GM21447 (cell line): ENCODE results near the gene COPS6.
"Not testable (repeated sequence)": the region's sequence is repeated elsewhere in the genome, so short reads cannot be mapped to it uniquely, and the experiment has no call there.

Experiments used
- ATAC-seq: cut with Tn5 transposase; IDR thresholded peaks from one replicate; pipeline ENCODE4 v1.9.1; 2021; ENCODE audit not compliant: unreplicated experiment

The COPS6 gene

GRCh38 chr7:100126239-100126930 lies 37.6 kb downstream of the COPS6 start:
- ATAC-seq, result no peak

DNA sequence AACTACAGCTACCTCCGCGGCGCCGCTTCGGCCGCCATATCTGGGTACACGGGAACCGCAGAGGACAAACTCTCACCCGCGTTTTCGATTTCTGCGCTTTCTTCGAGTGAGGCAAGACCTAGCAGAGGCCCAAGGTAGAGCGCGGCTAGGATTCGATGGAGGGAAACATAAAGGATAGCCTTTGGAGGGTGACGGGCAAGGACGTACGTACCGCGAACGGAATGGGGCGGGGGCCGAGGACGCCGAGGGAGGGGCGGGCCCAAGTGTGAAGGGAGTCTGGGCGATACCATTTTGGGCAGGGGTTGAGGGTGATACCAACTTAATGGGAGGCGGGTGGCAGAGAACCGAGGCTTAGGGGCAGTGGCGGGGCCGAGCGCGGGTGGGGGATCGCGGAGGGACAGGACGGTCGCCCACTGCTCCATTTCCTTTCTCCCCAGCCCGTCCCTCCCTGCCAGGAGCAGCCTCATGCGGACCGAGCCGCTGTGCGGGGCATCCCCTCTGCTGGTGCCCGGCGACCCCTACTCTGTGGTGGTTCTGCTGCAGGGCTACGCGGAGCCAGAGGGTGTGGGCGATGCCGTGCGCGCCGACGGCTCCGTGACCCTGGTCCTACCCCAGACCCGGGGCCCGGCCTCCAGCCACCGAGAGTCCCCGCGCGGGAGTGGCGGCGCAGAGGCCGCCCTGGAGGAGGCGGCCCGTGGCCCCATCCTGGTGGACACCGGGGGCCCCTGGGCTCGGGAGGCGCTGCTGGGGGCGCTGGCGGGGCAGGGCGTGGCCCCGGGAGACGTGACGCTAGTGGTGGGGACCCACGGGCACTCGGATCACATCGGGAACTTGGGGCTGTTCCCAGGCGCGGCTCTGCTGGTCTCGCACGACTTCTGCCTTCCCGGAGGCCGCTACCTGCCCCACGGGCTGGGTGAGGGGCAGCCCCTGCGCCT lies 38.4 kb downstream of the COPS6 start, which contains the start of gene MBLAC1:
Gene MBLAC1 (plus strand): TSS at position 37 of the 935 bp plus-strand sequence. CDS start 429 bp downstream, at position 466.
- ATAC-seq, result peak; percentile 68

- ATAC-seq, result no peak
Measured at GRCh38 chr7:100127866-100128636, 39.3 kb downstream of the COPS6 start.

DNA sequence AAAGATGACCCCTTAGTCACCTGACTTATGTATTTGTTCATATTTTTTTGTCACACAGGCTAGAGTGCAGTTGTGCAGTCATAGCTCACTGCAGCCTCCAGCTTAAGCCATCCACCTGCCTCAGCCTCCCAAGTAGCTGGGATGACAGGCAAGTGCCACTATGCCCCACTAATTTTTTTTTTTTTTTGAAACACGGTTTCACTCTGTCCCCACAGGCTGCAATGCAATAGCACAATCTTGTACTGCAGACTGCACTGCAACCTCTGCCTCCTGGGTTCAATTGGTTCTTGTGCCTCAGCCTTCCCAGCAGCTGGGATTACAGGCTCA lies 39.8 kb downstream of the COPS6 start:
- no peak for ATAC-seq

DNA sequence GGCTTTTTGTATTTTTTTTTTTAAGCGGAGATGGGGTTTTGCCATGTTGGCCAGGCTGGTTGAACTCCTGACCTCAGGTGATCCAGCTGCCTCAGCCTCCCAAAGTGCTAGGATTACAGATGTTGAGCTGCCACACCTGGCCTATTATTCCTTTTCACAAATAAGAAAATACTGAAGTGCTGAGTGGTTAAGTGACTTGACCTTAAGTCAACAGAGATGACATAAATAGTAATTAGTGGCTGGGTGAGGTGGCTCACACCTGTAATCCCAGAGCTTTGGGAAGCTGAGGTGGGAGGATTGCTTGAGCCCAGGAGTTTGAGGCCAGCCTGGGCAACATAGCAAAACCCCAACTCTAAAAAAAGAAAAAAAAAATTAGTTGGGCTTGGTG lies 41.4 kb downstream of the COPS6 start:
- not testable (repeated sequence) for ATAC-seq

DNA sequence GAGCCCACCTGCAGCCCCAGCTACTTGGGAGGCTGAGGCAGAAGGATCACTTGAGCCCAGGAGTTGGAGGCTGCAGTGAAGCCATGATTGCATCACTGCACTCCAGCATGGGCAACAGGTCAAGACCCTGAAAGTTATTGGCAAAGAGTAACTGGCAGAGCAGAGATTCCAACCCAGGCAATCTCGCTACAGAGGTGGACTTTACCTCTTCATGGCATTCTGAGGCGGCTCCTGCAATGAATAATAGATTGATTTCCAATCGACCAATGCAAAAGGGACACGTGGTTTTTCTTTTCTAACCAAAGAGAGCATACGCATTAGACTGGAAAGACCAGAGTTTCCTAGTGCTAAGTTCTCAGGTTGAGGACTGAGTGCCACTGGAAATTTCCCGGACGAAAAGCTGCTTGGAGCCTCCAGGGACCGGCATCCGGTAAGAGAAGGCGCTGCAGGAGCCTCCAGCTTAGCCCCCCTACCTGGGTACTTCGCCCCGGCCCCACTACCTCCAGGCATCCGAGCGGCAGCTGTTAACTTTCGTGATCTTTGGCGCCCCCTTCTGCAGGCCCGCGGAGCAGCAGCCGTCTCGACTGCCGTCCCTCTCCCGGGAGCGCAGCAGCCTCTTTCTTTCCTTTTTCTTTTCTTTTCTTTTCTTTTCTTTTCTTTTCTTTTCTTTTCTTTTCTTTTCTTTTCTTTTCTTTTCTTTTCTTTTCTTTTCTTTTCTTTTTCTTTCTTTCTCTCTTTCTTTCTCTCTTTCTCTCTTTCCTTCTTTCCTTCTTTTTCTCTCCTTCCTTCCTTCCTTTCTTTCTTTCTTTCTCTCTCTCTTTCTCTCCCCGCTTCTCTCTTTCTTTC lies 42.1 kb downstream of the COPS6 start:
- ATAC-seq, result no peak

DNA sequence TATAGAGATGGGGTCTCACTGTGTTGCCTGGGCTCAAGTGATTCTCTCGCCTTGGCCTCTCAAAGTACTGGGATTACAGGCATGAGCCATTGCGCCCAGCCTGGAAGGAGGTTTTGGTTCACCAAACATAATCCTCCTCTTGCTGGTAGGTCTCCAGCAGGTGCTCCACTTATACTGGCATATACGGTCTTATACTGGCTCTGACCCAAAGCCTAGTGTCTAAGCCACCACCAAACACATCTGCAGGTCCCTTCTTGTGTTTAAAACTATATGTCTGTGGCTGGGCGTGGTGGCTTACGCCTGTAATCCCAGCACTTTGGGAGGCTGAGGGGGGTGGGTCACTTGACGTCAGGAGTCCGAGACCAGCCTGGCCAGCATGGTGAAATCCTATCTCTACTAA lies 43.4 kb downstream of the COPS6 start:
- ATAC-seq, result no peak

- ATAC-seq, result no peak
Measured at GRCh38 chr7:100132697-100133151, 44.0 kb downstream of the COPS6 start.

GRCh38 chr7:100137851-100138760 lies 49.3 kb downstream of the COPS6 start:
- ATAC-seq, result no peak

GRCh38 chr7:100141555-100141949 lies 52.8 kb downstream of the COPS6 start:
- no peak for ATAC-seq
